Astrocyte of the spinal cord (primary cell): ENCODE data around the gene DOK7.

Experiments used
- DNase-seq: peaks from one replicate; pipeline ENCODE4 v3.0.0; 2011; ENCODE audit warnings: low read depth, low spot score
- H3K4me3 ChIP-seq: 2 replicates; pipeline ENCODE4 v1.5.1; 2011; ENCODE audit warnings: low read depth, mild to moderate bottlenecking, low read length, moderate library complexity
- in situ Hi-C: cut with HindIII; loops from 2 replicates; pipeline ENCODE4 v1.10.0; 2017; ENCODE audit warnings: low sequenced_read_pairs
- TF ChIP-seq, protein P1 (sequence below): IDR thresholded peaks from 2 replicates; pipeline ENCODE4 v1.5.1; 2012; ENCODE audit warnings: low read depth, mild to moderate bottlenecking, low read length, inconsistent platforms

Gene DOK7

DNA sequence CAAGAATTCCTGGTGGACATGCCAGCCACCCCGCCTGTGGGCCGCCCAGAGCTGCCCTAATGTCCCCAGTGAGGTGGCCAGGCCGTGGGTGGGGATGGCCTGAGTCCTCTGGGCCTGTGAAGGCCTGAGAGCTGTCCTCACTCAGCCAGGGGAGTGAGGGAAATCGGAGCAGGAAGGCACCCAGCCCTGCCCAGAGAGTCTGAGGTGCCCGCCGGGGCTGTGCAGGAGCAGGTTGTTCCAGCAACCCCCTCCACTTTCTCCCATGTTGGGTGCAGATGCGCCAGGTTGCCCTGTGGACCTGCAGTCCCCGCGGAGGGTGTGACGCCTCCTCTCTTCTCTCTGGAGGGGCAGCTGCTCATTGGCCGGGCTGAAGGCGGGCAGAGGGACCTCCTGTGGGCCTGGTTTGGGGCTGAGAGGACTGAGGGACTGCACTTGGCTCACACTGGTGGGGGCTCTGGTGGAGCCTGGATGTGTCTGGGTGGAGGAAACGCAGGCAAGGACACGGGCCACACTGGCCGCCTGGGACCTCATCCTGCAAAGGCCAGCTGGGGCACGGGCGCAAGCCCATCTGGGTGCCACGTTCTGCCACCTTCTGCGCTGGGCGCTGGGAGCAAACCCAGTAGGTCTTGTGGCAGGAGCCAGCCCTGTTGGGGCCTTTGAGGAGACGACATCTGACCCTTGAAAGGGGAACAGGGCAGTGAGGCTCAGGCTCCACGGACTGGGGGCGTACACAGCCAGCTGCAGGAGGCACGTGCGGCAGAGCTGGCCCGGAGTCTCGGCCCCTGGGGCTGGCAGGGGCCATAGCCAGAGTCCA is 14.0 kb downstream of the DOK7 start:
- H3K4me3 ChIP-seq, result no peak overlapping the region
- in situ Hi-C loops, result no loop called here
- no peak for DNase-seq
- TF ChIP-seq, protein P1, sequence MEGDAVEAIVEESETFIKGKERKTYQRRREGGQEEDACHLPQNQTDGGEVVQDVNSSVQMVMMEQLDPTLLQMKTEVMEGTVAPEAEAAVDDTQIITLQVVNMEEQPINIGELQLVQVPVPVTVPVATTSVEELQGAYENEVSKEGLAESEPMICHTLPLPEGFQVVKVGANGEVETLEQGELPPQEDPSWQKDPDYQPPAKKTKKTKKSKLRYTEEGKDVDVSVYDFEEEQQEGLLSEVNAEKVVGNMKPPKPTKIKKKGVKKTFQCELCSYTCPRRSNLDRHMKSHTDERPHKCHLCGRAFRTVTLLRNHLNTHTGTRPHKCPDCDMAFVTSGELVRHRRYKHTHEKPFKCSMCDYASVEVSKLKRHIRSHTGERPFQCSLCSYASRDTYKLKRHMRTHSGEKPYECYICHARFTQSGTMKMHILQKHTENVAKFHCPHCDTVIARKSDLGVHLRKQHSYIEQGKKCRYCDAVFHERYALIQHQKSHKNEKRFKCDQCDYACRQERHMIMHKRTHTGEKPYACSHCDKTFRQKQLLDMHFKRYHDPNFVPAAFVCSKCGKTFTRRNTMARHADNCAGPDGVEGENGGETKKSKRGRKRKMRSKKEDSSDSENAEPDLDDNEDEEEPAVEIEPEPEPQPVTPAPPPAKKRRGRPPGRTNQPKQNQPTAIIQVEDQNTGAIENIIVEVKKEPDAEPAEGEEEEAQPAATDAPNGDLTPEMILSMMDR, result no peak

DNA sequence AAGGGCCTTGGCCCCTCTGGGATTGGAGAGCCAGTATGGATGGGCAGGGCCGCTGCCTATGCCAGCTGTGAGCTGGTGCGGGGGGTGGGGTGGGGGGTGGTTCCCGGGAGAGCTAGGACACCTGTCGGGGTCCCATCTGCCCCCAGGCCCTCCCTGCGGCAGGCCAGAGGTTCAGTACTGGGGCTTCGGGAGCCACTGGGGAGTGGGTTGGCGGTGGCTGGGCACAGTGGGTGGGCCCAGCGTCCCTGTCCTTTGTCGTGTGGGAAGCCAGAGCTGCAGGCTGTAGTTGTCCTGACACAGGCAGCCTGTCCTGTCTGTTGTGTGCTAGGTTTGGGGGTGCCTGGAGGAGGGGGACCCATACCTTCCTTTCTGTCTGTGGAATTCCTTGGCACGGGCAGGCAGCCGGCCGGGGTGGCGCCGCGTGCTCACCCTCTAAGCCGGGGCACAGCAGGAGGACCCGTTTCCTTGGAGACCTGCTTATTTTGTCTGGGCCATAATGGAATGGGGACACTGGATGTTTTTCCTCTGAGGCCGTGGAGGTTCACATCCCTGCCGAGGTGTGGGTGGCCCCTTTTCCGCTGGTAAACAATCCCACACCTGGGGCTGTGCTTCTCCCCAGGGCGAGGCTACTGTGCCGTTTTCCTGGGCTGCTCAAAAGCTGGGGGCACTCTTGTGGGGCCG is 14.8 kb downstream of the DOK7 start:
- no peak for DNase-seq
- TF ChIP-seq, protein P1, result no peak
- no peak overlapping the region for H3K4me3 ChIP-seq
- in situ Hi-C loops, result no loop called here

DNA sequence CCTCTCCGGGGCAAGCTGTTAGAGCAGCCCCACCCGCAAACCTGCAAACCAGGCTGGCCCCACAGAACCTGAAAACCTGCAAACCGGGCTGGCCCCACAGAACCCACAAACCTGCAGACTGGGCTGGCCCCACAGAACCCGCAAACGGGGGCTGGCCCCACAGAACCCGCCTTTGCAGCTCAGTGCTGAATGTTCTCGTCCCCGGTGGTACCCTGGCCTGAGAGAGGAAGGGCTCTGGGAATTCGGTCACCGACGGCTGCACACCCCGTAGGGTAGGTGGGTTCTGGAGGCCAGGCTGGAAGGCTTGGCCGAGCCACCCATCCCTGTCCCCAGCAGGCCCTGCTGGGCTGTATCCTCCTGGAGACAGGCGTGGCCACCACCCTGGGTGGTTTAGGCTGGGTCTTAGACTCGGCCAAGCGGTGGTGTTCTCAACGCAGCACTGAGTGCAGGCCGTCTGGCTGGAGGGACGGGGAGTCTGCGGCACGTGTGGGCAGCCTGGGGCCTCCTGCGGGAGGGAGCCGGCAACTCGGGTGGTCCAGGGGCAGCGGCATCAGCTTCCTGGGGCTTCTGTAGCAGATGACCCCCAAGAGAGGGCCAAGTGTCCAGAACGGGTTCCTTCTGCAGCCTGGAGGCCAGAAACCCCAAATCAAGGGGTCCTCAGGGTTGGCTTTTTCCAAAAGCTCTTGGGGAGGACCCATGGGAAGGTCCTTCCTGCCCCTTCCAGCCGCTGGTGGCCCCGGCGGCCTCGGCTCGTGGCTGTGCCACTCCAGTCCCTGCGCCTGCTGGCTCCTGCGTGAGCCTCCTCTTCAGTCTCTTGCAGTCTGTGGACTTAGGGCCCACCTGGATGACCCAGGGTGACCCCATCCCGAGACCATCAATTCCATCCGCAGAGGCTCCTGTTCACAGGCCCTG is 15.6 kb downstream of the DOK7 start:
- H3K4me3 ChIP-seq, result no peak overlapping the region

DNA sequence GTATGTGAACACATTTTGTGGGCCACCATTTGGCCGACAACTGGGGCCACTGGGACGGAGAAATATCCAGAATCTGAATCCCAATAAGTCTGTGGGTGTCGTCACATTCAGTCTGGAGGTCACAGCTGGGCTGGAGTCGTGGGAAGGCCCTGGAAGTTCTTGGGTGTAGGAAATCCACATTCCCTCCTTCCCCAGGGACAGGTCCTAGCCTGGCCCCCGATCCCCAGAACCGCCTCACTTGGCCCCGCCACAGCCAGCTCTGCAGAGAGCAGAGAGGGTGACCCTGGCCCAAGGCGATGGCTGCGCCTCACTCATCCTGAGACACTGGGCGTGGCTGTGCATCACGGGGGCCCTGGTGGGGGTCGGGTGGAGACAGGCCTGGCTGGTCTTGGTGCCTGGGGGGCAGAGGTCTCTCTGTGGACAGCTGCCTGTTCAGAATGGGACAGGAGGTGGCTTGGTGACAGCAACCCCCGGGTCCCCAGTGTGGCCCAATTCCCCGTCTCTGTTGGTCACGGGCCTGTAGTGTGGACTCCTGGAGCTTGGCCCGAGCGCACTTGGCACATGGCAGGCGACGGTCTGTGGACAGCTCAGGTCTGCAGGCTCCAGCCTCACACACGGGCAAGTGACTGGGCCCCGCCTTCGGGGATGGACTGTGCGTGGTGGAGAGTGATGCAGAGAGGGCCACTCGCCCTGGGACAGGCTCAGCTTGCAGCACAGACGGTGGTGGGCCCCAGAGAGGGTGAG is 16.4 kb downstream of the DOK7 start:
- no peak for DNase-seq
- H3K4me3 ChIP-seq, result no peak overlapping the region
- in situ Hi-C loops, result no loop called here
- TF ChIP-seq, protein P1, result no peak

More for the DNA sequence above, 15.6 kb downstream of the DOK7 start:
- DNase-seq, result no peak
- in situ Hi-C loops, result no loop called here
- TF ChIP-seq, protein P1, result no peak

DNA sequence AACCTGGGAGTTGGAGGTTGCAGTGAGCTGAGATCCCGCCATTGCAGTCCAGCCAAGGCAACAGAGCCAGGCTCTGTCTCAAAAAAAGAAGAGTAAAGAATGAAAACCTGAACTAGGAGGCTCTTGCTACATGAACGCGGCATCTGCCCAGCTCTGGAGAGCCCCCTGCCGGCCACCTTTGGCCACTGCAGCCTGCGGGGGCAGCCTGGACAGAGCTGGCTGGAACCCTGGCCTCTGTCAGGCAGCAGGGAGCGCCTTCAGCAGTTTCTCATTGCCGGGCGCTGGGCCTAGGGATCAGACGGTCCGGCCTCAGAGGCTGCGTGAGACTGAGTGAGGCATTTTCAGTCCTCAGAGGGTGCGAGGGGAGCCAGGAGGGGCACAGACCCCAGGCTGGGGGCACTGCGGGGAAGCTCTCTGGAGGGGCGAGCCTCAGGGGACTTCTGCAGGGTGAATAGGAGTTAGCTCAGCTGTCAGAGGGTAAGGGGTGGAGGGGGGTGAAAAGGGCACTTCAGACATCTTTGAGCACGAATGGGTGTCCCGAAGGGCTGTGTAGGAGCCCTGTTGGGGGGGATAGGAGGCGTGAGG is 17.5 kb downstream of the DOK7 start:
- TF ChIP-seq, protein P1, result peak; percentile 100
- no peak overlapping the region for H3K4me3 ChIP-seq
- DNase-seq, result peak; percentile 75
- in situ Hi-C loops, result no loop called here

DNA sequence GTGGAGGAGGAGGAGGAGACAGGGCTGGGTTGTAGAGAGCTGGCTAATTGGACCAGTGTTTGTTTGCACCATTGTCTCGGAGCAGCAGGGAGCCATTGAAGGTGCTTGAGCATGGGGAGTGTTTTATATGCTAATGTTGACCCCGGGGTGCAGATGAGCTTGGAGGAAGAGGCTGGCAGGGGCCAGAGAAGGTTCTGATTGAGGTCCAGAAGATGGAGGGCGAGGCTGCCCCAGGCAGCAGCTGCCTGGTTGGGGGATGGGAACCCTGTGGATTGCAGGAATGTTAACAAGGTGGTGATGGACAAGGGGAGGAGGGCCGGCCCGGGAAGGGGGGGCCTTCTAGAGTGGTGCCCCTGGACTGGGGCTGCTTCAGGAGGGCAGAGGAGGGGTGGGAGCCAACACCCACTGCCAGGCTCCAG is 18.0 kb downstream of the DOK7 start:
- in situ Hi-C loops, result no loop called here
- no peak overlapping the region for H3K4me3 ChIP-seq
- TF ChIP-seq, protein P1, result no peak
- no peak for DNase-seq
